GM12874 (cell line): Measurements from ENCODE around the gene IL17C.

Experiments
- CTCF ChIP-seq: IDR thresholded peaks from 2 replicates; pipeline ENCODE4 v1.5.1; 2011; ENCODE audit warnings: low read depth, mild to moderate bottlenecking, control low read depth, low read length, moderate library complexity; ENCODE audit not compliant: insufficient read depth

IL17C gene

GRCh38 chr16:88617268-88618031 lies 20.9 kb upstream of the IL17C start:
- TF ChIP-seq CTCF, result no peak

DNA sequence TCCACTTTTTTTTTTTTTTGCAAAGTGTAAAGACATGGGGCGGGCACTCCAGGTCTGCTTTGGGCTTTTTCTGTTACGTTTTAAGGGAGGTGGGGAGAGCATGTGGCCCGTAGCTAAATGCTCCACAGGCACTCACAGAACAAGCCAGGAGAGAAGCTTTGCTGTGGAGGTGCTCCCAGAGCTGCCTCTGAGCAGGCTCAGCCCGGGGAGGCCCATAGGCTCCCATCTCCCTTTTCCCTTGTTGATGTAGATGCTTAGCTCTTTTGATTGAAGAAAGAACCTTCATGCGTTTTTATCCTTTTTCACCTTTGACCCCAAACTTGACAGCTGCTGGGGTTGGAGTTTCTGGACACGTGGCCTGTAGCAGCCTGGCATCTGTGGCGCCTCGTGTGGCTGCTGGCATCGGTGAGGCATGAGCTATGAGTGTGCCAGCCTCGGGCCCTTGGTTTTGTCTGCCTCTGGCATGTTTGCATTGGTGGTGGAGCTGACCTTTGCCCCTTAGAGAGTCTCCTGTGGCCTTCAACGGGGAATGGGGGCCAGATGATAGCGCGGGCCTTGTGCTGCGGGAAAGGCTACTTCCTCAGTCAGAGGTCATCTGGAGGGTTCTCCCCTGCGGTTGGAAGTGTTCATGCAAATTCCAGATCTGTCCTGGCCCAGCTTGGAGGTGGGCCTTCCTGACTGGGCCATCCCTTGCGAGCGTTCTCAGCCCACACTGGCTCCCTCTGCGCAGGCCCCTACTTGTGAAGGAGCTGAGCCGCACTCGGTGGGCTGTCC lies 20.0 kb upstream of the IL17C start:
- TF ChIP-seq CTCF, result no peak

DNA sequence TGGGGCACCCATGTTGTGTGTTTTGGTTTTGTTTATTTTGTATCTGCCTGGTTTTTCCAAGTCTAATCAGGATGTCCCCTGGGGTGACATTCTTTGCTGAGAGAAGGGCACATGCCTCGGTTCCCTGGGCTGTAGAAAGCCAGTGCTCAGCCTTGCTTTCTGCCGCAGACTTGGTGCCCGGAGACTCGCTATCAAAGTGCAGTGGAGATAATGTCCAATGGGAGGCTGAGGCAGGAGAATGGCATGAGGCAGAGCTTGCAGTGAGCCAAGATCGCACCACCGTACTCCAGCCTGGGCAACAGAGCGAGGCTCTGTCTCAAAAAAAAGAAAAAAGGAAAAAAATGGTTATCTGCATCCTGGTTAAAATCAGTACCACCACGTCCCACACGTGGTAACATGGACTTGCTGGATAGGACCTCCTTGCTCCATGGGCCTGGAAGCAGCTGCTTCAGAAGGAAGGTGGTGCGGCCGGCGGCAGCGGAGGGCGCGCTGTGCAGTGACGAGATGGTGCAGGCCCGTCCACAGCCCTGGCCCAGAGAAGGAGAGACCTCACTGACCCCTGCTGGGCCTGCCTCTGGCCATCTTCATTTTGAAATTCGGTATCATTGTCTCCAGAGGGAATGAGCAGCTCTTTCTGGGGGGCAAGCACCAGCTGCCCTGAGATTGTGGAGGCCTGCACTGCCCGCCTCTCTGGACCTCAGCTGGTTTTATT lies 19.3 kb upstream of the IL17C start:
- no peak for TF ChIP-seq CTCF

GRCh38 chr16:88619859-88620815 lies 18.2 kb upstream of the IL17C start:
- no peak for TF ChIP-seq CTCF

GRCh38 chr16:88622125-88622524 lies 16.2 kb upstream of the IL17C start:
- TF ChIP-seq CTCF, result no peak

DNA sequence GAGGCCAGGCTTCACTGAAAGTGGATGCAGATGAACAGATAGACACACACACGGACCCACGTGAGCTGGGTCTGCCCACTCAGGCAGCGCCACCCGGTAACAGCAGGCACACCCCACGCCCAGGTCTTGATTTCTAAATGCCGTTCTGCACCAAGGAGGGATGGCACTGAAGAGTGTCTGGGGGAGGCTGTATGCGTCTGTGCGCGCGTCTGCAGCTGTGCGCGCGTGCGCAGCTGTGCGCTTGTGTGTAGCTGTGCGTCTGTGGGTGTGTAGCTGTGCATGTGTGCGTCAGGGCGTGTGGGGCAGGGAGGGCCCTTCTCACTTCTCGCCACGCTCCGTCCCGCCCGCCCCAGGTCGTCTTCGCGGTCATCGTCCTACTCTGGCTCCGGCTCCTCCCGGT lies 15.5 kb upstream of the IL17C start:
- TF ChIP-seq CTCF, result no peak
